HUES6 (cell line): ENCODE measurements around the gene NDUFA6.
A peak's percentile ranks its signal among the peaks of the same experiment; 100 is the strongest.
"Not testable (repeated sequence)": the region's sequence is repeated elsewhere in the genome, so short reads cannot be mapped to it uniquely, and the experiment has no call there.

ENCODE experiments used
- H3K27ac ChIP-seq: 2 replicates; pipeline ENCODE4 v1.7.0; 2013; ENCODE audit warnings: low read depth, mild to moderate bottlenecking, low read length, inconsistent platforms
- H3K27me3 ChIP-seq: 2 replicates; pipeline ENCODE4 v1.6.1; 2013; ENCODE audit warnings: low read length; ENCODE audit not compliant: control insufficient read depth, insufficient read depth
- H3K36me3 ChIP-seq: 2 replicates; pipeline ENCODE4 v1.6.1; 2013; ENCODE audit warnings: low read length; ENCODE audit not compliant: control insufficient read depth, insufficient read depth
- H3K4me1 ChIP-seq: 2 replicates; pipeline ENCODE4 v1.6.1; 2013; ENCODE audit warnings: low read length; ENCODE audit not compliant: control insufficient read depth, insufficient read depth
- H3K4me3 ChIP-seq: 2 replicates; pipeline ENCODE4 v1.5.1; 2013; ENCODE audit warnings: low read depth, low read length
- H3K9ac ChIP-seq: one replicate; pipeline ENCODE4 v1.6.1; 2013; ENCODE audit warnings: mild to moderate bottlenecking, low read length
- H3K9me3 ChIP-seq: 2 replicates; pipeline ENCODE4 v1.6.1; 2013; ENCODE audit warnings: low read depth, low read length; ENCODE audit not compliant: control insufficient read depth, insufficient read depth

NDUFA6 gene

DNA sequence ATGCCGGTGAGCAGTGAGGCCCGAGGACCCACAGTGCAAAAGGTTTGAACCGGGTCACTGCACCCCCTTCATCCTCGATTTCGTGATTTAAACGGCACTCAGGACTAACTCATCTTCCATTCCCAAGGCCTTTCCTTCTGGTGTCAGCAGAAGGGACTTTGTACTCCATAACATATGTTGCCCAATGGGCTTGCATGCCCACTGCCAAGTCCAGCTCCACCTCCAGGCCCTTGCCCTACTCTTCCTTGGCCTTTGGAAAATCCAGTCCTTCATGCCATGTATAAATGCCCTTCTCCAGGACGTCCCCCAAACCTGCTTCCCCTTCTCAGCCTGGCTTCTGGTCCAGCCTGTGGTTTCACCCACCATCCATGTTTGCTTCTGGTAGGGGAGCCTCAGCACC, 39.6 kb upstream of the NDUFA6 start:
- not testable (repeated sequence) for H3K9ac ChIP-seq, H3K9me3 ChIP-seq, H3K4me3 ChIP-seq, H3K27ac ChIP-seq, H3K4me1 ChIP-seq, H3K27me3 ChIP-seq, H3K36me3 ChIP-seq

DNA sequence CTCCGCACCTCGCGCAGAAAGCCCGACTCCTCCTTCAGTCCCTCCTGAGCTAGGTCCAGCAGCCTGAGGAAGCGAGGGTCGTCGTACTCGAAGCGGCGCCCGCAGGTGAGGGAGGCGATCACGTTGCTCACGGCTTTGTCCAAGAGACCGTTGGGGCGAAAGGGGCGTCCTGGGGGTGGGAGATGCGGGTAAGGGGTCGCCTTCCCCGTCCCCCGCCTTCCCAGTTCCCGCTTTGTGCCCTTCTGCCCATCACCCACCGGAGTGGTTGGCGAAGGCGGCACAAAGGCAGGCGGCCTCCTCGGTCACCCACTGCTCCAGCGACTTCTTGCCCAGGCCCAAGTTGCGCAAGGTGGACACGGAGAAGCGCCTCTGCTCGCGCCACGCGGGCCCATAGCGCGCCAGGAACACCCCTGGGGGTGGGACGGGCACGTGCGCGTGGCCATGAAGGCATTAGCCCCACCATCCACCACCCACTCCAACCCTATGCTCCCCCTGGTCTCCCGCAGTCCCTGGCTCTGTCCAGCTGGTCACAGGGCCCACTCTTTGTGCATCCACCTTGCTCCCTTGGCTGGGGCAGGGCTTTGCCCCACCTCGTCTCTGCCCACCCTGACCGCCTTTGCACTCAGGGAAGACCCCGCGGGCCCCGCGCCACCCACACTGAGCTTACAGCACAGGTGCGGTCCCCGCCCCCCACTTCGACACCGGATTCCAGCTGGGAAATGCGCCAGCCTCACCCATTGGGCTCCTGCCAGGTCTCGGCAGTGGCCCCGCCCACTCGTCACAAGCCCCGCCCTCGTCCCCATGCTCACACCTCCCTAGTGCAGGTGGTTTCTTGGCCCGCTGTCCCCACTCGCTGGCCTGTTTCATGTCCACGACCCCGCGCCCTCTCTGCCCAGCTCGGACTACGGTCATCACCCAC, 38.5 kb upstream of the NDUFA6 start:
- not testable (repeated sequence) for H3K27me3 ChIP-seq, H3K9ac ChIP-seq, H3K4me3 ChIP-seq, H3K27ac ChIP-seq, H3K4me1 ChIP-seq, H3K36me3 ChIP-seq, H3K9me3 ChIP-seq

DNA sequence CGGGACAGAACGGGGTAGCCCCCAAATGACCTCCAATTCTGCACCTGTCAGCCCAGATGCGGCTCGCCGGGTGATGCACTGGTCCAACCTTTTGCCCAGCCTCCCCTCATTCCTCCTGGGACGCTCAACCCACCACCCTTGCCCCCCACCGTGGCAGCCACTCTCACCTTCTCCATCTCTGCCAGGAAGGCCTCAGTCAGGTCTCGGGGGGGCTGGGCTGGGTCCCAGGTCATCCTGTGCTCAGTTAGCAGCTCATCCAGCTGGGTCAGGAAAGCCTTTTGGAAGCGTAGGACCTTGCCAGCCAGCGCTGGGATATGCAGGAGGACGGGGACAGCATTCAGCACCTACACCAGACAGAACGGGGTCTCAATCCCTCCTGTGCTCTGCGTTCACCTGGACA, 37.4 kb upstream of the NDUFA6 start:
- H3K4me1 ChIP-seq, H3K9me3 ChIP-seq, H3K36me3 ChIP-seq, H3K27ac ChIP-seq, H3K27me3 ChIP-seq, H3K4me3 ChIP-seq, H3K9ac ChIP-seq: not testable (repeated sequence)

- Histone ChIP-seq H3K27ac (no peak overlapping the region), H3K9me3 (no peaks in the 10 kb centered on the region), H3K36me3 (no peaks in the 10 kb centered on the region), H3K4me3 (no peak overlapping the region), H3K27me3 (no peaks in the 10 kb centered on the region), H3K9ac (no peak overlapping the region), H3K4me1 (no peaks in the 10 kb centered on the region)
Observed at GRCh38 chr22:42127606-42128005, 37.0 kb upstream of the NDUFA6 start.

DNA sequence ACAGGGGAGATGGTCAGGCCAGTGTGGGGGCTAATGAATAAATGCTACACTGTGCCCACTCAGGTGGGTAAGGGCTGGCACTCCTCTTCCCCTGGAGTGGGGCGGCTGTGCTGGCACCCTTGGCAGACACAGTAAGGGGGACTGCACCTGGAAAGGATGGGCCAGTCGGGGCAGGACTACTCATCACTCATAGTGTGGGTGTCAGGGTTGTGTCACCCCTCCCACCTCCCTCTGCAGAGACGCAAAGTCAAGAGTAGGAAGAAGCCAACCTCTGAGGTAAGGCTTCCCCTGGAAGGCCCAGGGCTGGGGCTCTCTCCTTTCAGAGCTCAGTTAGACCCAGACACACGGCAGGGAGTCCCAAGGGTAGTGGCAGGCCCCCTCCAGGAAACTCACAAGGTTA, 33.0 kb upstream of the NDUFA6 start:
- H3K36me3 ChIP-seq, H3K4me1 ChIP-seq, H3K27ac ChIP-seq, H3K4me3 ChIP-seq, H3K9me3 ChIP-seq, H3K27me3 ChIP-seq, H3K9ac ChIP-seq: not testable (repeated sequence)

- H3K9me3 ChIP-seq, H3K27ac ChIP-seq, H3K4me1 ChIP-seq, H3K36me3 ChIP-seq, H3K4me3 ChIP-seq, H3K27me3 ChIP-seq, H3K9ac ChIP-seq: not testable (repeated sequence)
Observed at GRCh38 chr22:42120231-42121021, 29.9 kb upstream of the NDUFA6 start.

DNA sequence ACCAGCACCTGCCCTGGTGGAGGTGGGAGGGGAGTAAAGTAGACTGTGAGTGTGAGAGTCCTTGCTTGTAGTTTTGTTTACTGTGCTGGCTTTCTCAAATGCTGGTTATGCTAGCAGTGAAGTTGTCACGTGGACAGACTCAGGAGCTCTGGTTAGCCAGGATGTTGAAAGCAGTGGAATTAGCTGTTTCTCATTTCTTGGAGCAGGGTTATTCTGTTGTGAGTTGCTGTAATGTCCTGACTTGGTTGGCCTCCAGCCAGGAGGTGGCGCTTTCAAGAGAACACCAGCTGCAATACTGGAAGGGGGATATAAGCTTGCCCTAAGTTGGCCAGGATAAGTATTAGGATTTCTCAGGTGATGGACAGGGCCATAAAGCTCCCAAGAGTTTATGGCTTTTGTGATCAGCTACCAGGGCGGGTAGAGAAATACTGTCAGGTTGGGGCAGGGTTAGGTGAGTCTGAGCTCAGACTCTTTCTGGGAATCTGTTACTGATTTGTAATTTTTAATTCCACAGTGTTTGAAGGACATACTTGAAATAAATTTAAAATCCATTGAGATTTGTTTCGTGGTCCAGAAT, 26.4 kb upstream of the NDUFA6 start:
- H3K36me3 ChIP-seq = no peaks in the 10 kb centered on the region
- H3K9me3 ChIP-seq = peaks cover 25% of the 10 kb centered on the region
- no peak overlapping the region for H3K9ac ChIP-seq
- no peak overlapping the region for H3K27ac ChIP-seq
- H3K4me3 ChIP-seq = no peak overlapping the region
- peaks cover 11% of the 10 kb centered on the region; the same call in 1 of the 2 replicates for H3K4me1 ChIP-seq
- no peaks in the 10 kb centered on the region; the same call in 1 of the 2 replicates for H3K27me3 ChIP-seq

DNA sequence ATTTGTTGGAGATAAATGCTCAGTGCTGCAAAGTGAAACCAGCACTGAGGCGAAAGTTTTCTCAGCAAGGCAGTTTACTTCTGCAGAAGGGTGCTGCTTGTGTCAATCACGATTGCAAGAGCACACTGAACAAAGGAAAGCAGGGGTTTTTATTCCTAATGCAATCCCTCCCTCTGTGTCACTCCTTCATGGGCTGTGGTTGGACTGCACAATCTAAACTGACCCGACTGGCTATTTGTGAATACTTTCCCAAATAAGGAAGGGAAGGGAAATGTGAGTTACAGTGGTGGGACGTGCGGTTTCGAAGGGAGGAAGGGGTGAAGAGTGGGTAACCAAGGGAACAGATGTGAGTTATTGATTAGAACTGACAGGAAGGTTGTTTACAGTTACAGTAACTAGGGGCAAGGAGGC, 24.9 kb upstream of the NDUFA6 start:
- not testable (repeated sequence) for H3K36me3 ChIP-seq, H3K4me3 ChIP-seq, H3K27ac ChIP-seq, H3K9ac ChIP-seq, H3K27me3 ChIP-seq
- peaks cover 12% of the 10 kb centered on the region; the same call in 1 of the 2 replicates for H3K4me1 ChIP-seq
- H3K9me3 ChIP-seq = peaks cover 25% of the 10 kb centered on the region

DNA sequence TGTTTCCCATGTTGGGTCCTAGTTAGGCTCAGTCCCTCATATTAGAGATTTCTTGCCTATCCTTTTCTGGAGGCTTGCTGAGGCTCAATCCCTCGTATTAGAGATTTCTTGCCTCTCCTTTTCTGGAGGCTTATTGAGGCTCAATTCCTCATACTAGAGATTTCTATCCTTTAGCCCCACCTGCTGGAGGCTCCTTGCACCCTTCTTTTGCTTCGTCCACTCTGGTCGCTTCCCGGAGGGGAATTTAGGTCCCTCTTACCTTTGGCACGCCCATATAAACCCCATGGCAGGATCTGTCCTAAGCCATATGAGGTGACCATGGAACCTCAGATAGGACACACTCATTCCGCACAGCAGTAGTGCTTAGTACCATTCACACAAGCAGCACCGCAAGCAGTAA, 24.1 kb upstream of the NDUFA6 start:
- H3K9me3 ChIP-seq = peaks cover 25% of the 10 kb centered on the region
- H3K27ac ChIP-seq = no peak overlapping the region
- H3K36me3 ChIP-seq = no peaks in the 10 kb centered on the region
- no peak overlapping the region for H3K9ac ChIP-seq
- peaks cover 7% of the 10 kb centered on the region; the same call in 1 of the 2 replicates for H3K4me1 ChIP-seq
- H3K27me3 ChIP-seq = no peaks in the 10 kb centered on the region; the same call in 1 of the 2 replicates
- H3K4me3 ChIP-seq = no peak overlapping the region

DNA sequence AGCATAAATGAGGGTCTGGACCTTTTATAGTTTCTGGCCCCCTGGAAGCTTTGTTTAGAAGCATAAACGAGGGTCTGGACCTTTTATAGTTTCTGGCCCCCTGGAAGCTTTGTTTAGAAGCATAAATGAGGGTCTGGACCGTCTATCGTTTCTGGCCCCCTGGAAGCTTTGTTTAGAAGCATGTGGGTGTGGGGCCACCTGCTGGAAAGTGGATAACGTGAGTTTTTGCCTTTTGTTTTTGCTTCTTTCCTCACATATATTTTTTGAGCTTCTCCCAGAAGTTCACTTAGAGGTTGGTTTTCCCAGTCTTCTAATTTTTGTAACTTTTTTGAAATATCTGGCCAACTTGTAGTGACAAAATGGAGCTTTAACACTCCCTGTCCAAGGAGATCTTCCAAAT, 22.2 kb upstream of the NDUFA6 start:
- not testable (repeated sequence) for H3K36me3 ChIP-seq, H3K4me3 ChIP-seq, H3K27me3 ChIP-seq, H3K4me1 ChIP-seq
- Histone ChIP-seq H3K9ac (peak overlapping the region; percentile 49), H3K9me3 (peaks cover 25% of the 10 kb centered on the region), H3K27ac (peak overlapping the region; percentile 67; the same call in 1 of the 2 replicates)

GRCh38 chr22:42111798-42112197, 21.2 kb upstream of the NDUFA6 start:
- Histone ChIP-seq H3K4me1 (peaks cover 6% of the 10 kb centered on the region; the same call in 1 of the 2 replicates), H3K9ac (peak overlapping the region; percentile 63), H3K4me3 (no peak overlapping the region), H3K36me3 (no peaks in the 10 kb centered on the region), H3K9me3 (peaks cover 24% of the 10 kb centered on the region), H3K27ac (no peak overlapping the region; the same call in 1 of the 2 replicates), H3K27me3 (no peaks in the 10 kb centered on the region)
